MM.1S (cell line): Measurements from ENCODE around the gene COL26A1.

Experiments
- DNase-seq: peaks from one replicate; pipeline ENCODE4 v3.0.0-alpha.2; 2015
- H2AFZ ChIP-seq: fragments of 300-600 bp; sonication (generic); 2 replicates; pipeline ENCODE4 v1.6.0; 2016; ENCODE audit warnings: antibody characterized with exemption, low read length
- H3F3A ChIP-seq: fragments of 300-600 bp; sonication (generic); 2 replicates; pipeline ENCODE4 v1.6.1; 2016; ENCODE audit warnings: mild to moderate bottlenecking, antibody characterized with exemption, low read length, moderate library complexity, mixed read lengths; ENCODE audit not compliant: insufficient read depth
- H3K27ac ChIP-seq: fragments of 300-600 bp; sonication (generic); 2 replicates; pipeline ENCODE4 v1.5.1; 2016; ENCODE audit warnings: mild to moderate bottlenecking, low read length
- H3K27me3 ChIP-seq: fragments of 300-600 bp; sonication (generic); replicated peaks from 2 replicates; pipeline ENCODE4 v1.6.0; 2016; ENCODE audit warnings: low read length; ENCODE audit not compliant: insufficient read depth
- H3K36me3 ChIP-seq: fragments of 300-600 bp; sonication (generic); replicated peaks from 2 replicates; pipeline ENCODE4 v1.6.1; 2016; ENCODE audit warnings: mild to moderate bottlenecking, low read length, mixed read lengths; ENCODE audit not compliant: insufficient read depth
- H3K4me1 ChIP-seq: fragments of 300-600 bp; sonication (generic); 2 replicates; pipeline ENCODE4 v1.6.1; 2016; ENCODE audit warnings: low read length, mixed read lengths
- H3K4me2 ChIP-seq: fragments of 300-600 bp; sonication (generic); 2 replicates; pipeline ENCODE4 v1.6.0; 2016; ENCODE audit warnings: low read depth, low read length
- H3K4me3 ChIP-seq: fragments of 300-600 bp; sonication (generic); 2 replicates; pipeline ENCODE4 v1.5.1; 2016; ENCODE audit warnings: low read length, mixed read lengths
- H3K79me2 ChIP-seq: fragments of 300-600 bp; sonication (generic); 2 replicates; pipeline ENCODE4 v1.6.1; 2016; ENCODE audit warnings: mixed run types, low read length, mixed read lengths
- H3K9ac ChIP-seq: fragments of 300-600 bp; sonication (generic); 2 replicates; pipeline ENCODE4 v1.6.1; 2016; ENCODE audit warnings: low read length, mixed read lengths
- H3K9me2 ChIP-seq: fragments of 300-600 bp; sonication (generic); replicated peaks from 2 replicates; pipeline ENCODE4 v1.6.1; 2016; ENCODE audit warnings: mild to moderate bottlenecking, low read length, mixed read lengths; ENCODE audit not compliant: insufficient read depth
- H3K9me3 ChIP-seq: fragments of 300-600 bp; sonication (generic); replicated peaks from 2 replicates; pipeline ENCODE4 v1.6.1; 2016; ENCODE audit warnings: mild to moderate bottlenecking, low read length, mixed read lengths; ENCODE audit not compliant: insufficient read depth
- H4K20me1 ChIP-seq: fragments of 300-600 bp; sonication (generic); 2 replicates; pipeline ENCODE4 v1.6.1; 2016; ENCODE audit warnings: mild to moderate bottlenecking, low read length, moderate library complexity, mixed read lengths; ENCODE audit not compliant: insufficient read depth
- CTCF ChIP-seq: fragments of 300-600 bp; sonication (generic); IDR thresholded peaks from 2 replicates; pipeline ENCODE4 v1.5.1; 2016; ENCODE audit warnings: antibody characterized with exemption, low read length, mixed read lengths
- EZH2 ChIP-seq: fragments of 300-600 bp; sonication (generic); optimal IDR thresholded peaks from 2 replicates; pipeline ENCODE3; 2017; ENCODE audit warnings: low read depth, mild to moderate bottlenecking, antibody characterized with exemption, low read length, mixed read lengths
- EZH2phosphoT487 ChIP-seq: fragments of 300-600 bp; sonication (generic); IDR thresholded peaks from 2 replicates; pipeline ENCODE4 v1.6.1; 2018; ENCODE audit warnings: antibody characterized with exemption, low read length

Gene COL26A1

GRCh38 chr7:101518336-101518735 is 155.7 kb downstream of the COL26A1 start:
- no peak for DNase-seq
- no peak overlapping the region for H2AFZ ChIP-seq
- H3K9me3 ChIP-seq: no peaks in the 10 kb centered on the region
- H3K4me3 ChIP-seq: no peak overlapping the region
- no peak overlapping the region for H3K27ac ChIP-seq
- no peaks in the 10 kb centered on the region for H3K36me3 ChIP-seq
- H3K4me1 ChIP-seq: no peaks in the 10 kb centered on the region
- H3K4me2 ChIP-seq: no peak overlapping the region
- no peaks in the 10 kb centered on the region for H4K20me1 ChIP-seq
- no peak overlapping the region for H3K9ac ChIP-seq
- no peak for TF ChIP-seq EZH2
- no peaks in the 10 kb centered on the region for H3K9me2 ChIP-seq
- H3F3A ChIP-seq: no peaks in the 10 kb centered on the region
- H3K79me2 ChIP-seq: no peaks in the 10 kb centered on the region
- peaks cover 95% of the 10 kb centered on the region for H3K27me3 ChIP-seq

- Histone ChIP-seq H2AFZ (no peak overlapping the region), H4K20me1 (no peaks in the 10 kb centered on the region), H3F3A (no peaks in the 10 kb centered on the region), H3K4me2 (no peak overlapping the region), H3K79me2 (no peaks in the 10 kb centered on the region), H3K9me3 (no peaks in the 10 kb centered on the region), H3K27me3 (peaks cover 93% of the 10 kb centered on the region), H3K4me3 (no peak overlapping the region), H3K4me1 (no peaks in the 10 kb centered on the region), H3K9me2 (no peaks in the 10 kb centered on the region), H3K27ac (no peak overlapping the region), H3K36me3 (no peaks in the 10 kb centered on the region), H3K9ac (no peak overlapping the region)
- no peak for DNase-seq
- TF ChIP-seq EZH2phosphoT487 (no peak), CTCF (no peak), EZH2 (no peak)
Observed at GRCh38 chr7:101519324-101520023, 156.8 kb downstream of the COL26A1 start.

GRCh38 chr7:101521430-101521925 is 158.8 kb downstream of the COL26A1 start:
- DNase-seq: no peak
- no peaks in the 10 kb centered on the region for H3K4me1 ChIP-seq
- H3K79me2 ChIP-seq: no peaks in the 10 kb centered on the region
- H3K9me2 ChIP-seq: no peaks in the 10 kb centered on the region
- TF ChIP-seq EZH2phosphoT487: no peak
- no peak for TF ChIP-seq EZH2
- no peak for TF ChIP-seq CTCF
- H4K20me1 ChIP-seq: no peaks in the 10 kb centered on the region
- H3K36me3 ChIP-seq: no peaks in the 10 kb centered on the region
- H3K9ac ChIP-seq: no peak overlapping the region
- H3K27me3 ChIP-seq: peaks cover 85% of the 10 kb centered on the region
- no peak overlapping the region for H3K4me2 ChIP-seq
- no peak overlapping the region for H3K27ac ChIP-seq
- H3K9me3 ChIP-seq: no peaks in the 10 kb centered on the region
- no peak overlapping the region for H2AFZ ChIP-seq
- H3K4me3 ChIP-seq: no peak overlapping the region
- H3F3A ChIP-seq: no peaks in the 10 kb centered on the region

GRCh38 chr7:101522021-101522420 is 159.3 kb downstream of the COL26A1 start:
- no peak overlapping the region for H3K4me2 ChIP-seq
- H3K27me3 ChIP-seq: peaks cover 85% of the 10 kb centered on the region
- no peak for TF ChIP-seq CTCF
- no peak for TF ChIP-seq EZH2
- no peak for TF ChIP-seq EZH2phosphoT487
- H3K9ac ChIP-seq: no peak overlapping the region
- H3K79me2 ChIP-seq: no peaks in the 10 kb centered on the region
- no peaks in the 10 kb centered on the region for H3F3A ChIP-seq
- no peaks in the 10 kb centered on the region for H4K20me1 ChIP-seq
- no peak overlapping the region for H3K4me3 ChIP-seq
- no peaks in the 10 kb centered on the region for H3K36me3 ChIP-seq
- no peak overlapping the region for H3K27ac ChIP-seq
- no peak overlapping the region for H2AFZ ChIP-seq
- DNase-seq: no peak
- no peaks in the 10 kb centered on the region for H3K9me3 ChIP-seq
- no peaks in the 10 kb centered on the region for H3K4me1 ChIP-seq
- no peaks in the 10 kb centered on the region for H3K9me2 ChIP-seq
